SK-N-DZ (cell line): Measurements from ENCODE around the gene KLK7.
"Not testable (repeated sequence)": the region's sequence is repeated elsewhere in the genome, so short reads cannot be mapped to it uniquely, and the experiment has no call there.

Experiments used
- DNase-seq: peaks from one replicate; pipeline ENCODE4 v3.0.0-alpha.2; 2015; ENCODE audit warnings: low spot score

KLK7 gene

GRCh38 chr19:50978772-50979390 is 4.8 kb downstream of the KLK7 start:
- DNase-seq, result no peak

GRCh38 chr19:50977626-50978025 is 6.1 kb downstream of the KLK7 start:
- no peak for DNase-seq

GRCh38 chr19:50975766-50976165 is 8.0 kb downstream of the KLK7 start:
- no peak for DNase-seq

GRCh38 chr19:50974702-50975556 is 8.8 kb downstream of the KLK7 start:
- no peak for DNase-seq

GRCh38 chr19:50972795-50973376 is 10.8 kb downstream of the KLK7 start:
- DNase-seq, result no peak

GRCh38 chr19:50969810-50970209 is 13.9 kb downstream of the KLK7 start:
- not testable (repeated sequence) for DNase-seq

- no peak for DNase-seq
Observed at GRCh38 chr19:50969413-50969760, 14.3 kb downstream of the KLK7 start, which contains the start of gene KLK6. KLK6 (minus strand) TSS chr19:50969591; CDS start chr19:50968104, 1,487 bp downstream.

GRCh38 chr19:50968716-50969412 is 14.9 kb downstream of the KLK7 start:
- no peak for DNase-seq

- DNase-seq, result no peak
Observed at GRCh38 chr19:50967929-50968715, 15.6 kb downstream of the KLK7 start.

GRCh38 chr19:50964266-50964665 is 19.5 kb downstream of the KLK7 start:
- DNase-seq, result no peak

GRCh38 chr19:50963381-50963780 is 20.3 kb downstream of the KLK7 start:
- DNase-seq, result no peak

GRCh38 chr19:50962245-50962644 is 21.5 kb downstream of the KLK7 start:
- no peak for DNase-seq

GRCh38 chr19:50959731-50960500 is 23.8 kb downstream of the KLK7 start:
- DNase-seq, result no peak

GRCh38 chr19:50957587-50957986 is 26.1 kb downstream of the KLK7 start:
- DNase-seq, result no peak

GRCh38 chr19:50952910-50953309 is 30.8 kb downstream of the KLK7 start, which contains the start of gene KLK5:
KLK5 (minus strand) TSS chr19:50953038; CDS start chr19:50952657, 381 bp downstream.
- no peak for DNase-seq

- no peak for DNase-seq
Observed at GRCh38 chr19:50949861-50950260, 33.9 kb downstream of the KLK7 start.

GRCh38 chr19:50947123-50947522 is 36.6 kb downstream of the KLK7 start:
- no peak for DNase-seq

GRCh38 chr19:50944795-50945194 is 38.9 kb downstream of the KLK7 start:
- DNase-seq, result no peak

GRCh38 chr19:50943074-50943828 is 40.5 kb downstream of the KLK7 start:
- DNase-seq, result no peak

GRCh38 chr19:50939596-50939995 is 44.1 kb downstream of the KLK7 start:
- DNase-seq, result no peak
